Trophoblast cell (in vitro differentiated cells and primary cell): ENCODE data around the gene C1orf53. TPM values are rescaled to one million over a fixed set of nuclear protein-coding genes. Genes with fewer than 3 reads are reported as not detected.
"Not testable (repeated sequence)": the region's sequence is repeated elsewhere in the genome, so short reads cannot be mapped to it uniquely, and the experiment has no call there.

ENCODE experiments used
- DNase-seq, 2 donors: peaks; one replicate each; pipeline ENCODE4 v3.0.0-alpha.2; 2016
- H2AFZ ChIP-seq: 2 replicates; pipeline ENCODE4 v1.6.1; 2013; ENCODE audit warnings: low read length, moderate library complexity, mild to moderate bottlenecking; ENCODE audit not compliant: insufficient read depth, poor library complexity
- H2AK5ac ChIP-seq: 2 replicates; pipeline ENCODE4 v1.6.1; 2013; ENCODE audit warnings: mild to moderate bottlenecking, low read length
- H2BK120ac ChIP-seq: 2 replicates; pipeline ENCODE4 v1.6.1; 2013; ENCODE audit warnings: low read length, mild to moderate bottlenecking, moderate library complexity; ENCODE audit not compliant: insufficient read depth, poor library complexity
- H2BK12ac ChIP-seq: 2 replicates; pipeline ENCODE4 v1.6.1; 2013; ENCODE audit warnings: mild to moderate bottlenecking, low read length, moderate library complexity
- H2BK5ac ChIP-seq: 2 replicates; pipeline ENCODE4 v1.6.1; 2013; ENCODE audit warnings: low read length, low read depth, moderate library complexity, mild to moderate bottlenecking; ENCODE audit not compliant: poor library complexity
- H3K14ac ChIP-seq: 2 replicates; pipeline ENCODE4 v1.6.1; 2013; ENCODE audit warnings: mild to moderate bottlenecking, low read length
- H3K18ac ChIP-seq: 2 replicates; pipeline ENCODE4 v1.6.1; 2013; ENCODE audit warnings: mild to moderate bottlenecking, low read length
- H3K23ac ChIP-seq: 2 replicates; pipeline ENCODE4 v1.6.1; 2013; ENCODE audit warnings: low read length
- H3K27ac ChIP-seq: 2 replicates; pipeline ENCODE4 v1.5.1; 2013; ENCODE audit warnings: low read depth, mild to moderate bottlenecking, inconsistent platforms, low read length, moderate library complexity
- H3K27me3 ChIP-seq: 2 replicates; pipeline ENCODE4 v1.6.1; 2013; ENCODE audit warnings: inconsistent platforms, mild to moderate bottlenecking, low read length, moderate library complexity; ENCODE audit not compliant: insufficient read depth
- H3K36me3 ChIP-seq, 2 experiments: 1 replicate in 1 of 2; 2 replicates in 1 of 2; pipeline ENCODE4 v1.6.1; 2013; ENCODE audit warnings: low read length in 2 of 2, mild to moderate bottlenecking in 2 of 2, moderate library complexity in 1 of 2; ENCODE audit not compliant: insufficient read depth in 2 of 2, control insufficient read depth in 1 of 2
- H3K4ac ChIP-seq: 2 replicates; pipeline ENCODE4 v1.6.1; 2013; ENCODE audit warnings: low read depth, mild to moderate bottlenecking, low read length, moderate library complexity
- H3K4me1 ChIP-seq, 2 experiments: 1 replicate in 1 of 2; 2 replicates in 1 of 2; pipeline ENCODE4 v1.6.1; 2013; ENCODE audit warnings: low read length in 2 of 2, mild to moderate bottlenecking in 2 of 2, moderate library complexity in 1 of 2; ENCODE audit not compliant: insufficient read depth in 2 of 2, control insufficient read depth in 1 of 2
- H3K4me2 ChIP-seq: 2 replicates; pipeline ENCODE4 v1.6.1; 2013; ENCODE audit warnings: inconsistent platforms, mild to moderate bottlenecking, low read length, moderate library complexity
- H3K4me3 ChIP-seq: 2 replicates; pipeline ENCODE4 v1.5.1; 2013; ENCODE audit warnings: mild to moderate bottlenecking, low read depth, low read length, inconsistent platforms
- H3K79me1 ChIP-seq: one replicate; pipeline ENCODE4 v1.6.1; 2013; ENCODE audit warnings: low read length
- H3K79me2 ChIP-seq: 2 replicates; pipeline ENCODE4 v1.6.1; 2013; ENCODE audit warnings: low read length, mild to moderate bottlenecking; ENCODE audit not compliant: control insufficient read depth, insufficient read depth, poor library complexity
- H3K9ac ChIP-seq: 2 replicates; pipeline ENCODE4 v1.6.1; 2013; ENCODE audit warnings: mild to moderate bottlenecking, low read length
- H3K9me3 ChIP-seq: 2 replicates; pipeline ENCODE4 v1.6.1; 2013; ENCODE audit warnings: low read depth, mild to moderate bottlenecking, control low read depth, inconsistent platforms, low read length; ENCODE audit not compliant: insufficient read depth
- H4K12ac ChIP-seq: 2 replicates; pipeline ENCODE4 v1.6.1; 2013; ENCODE audit warnings: low read depth, mild to moderate bottlenecking, low read length, moderate library complexity
- H4K8ac ChIP-seq: 2 replicates; pipeline ENCODE4 v1.6.1; 2013; ENCODE audit warnings: low read depth, mild to moderate bottlenecking, low read length, moderate library complexity
- H4K91ac ChIP-seq: one replicate; pipeline ENCODE4 v1.6.1; 2013; ENCODE audit warnings: low read depth, mild to moderate bottlenecking, low read length, moderate library complexity
- WGBS: extraction: QIAGEN DNeasy Blood & Tissue Kit; methylation state at CpG from one replicate; pipeline ENCODE4 v1.1.7; 2013; ENCODE audit warnings: missing lambda C conversion rate; ENCODE audit not compliant: insufficient read length, insufficient coverage; ENCODE audit errors: extremely low coverage; 5-methylcytosine and 5-hydroxymethylcytosine counted together
- polyA plus RNA-seq: library from polyadenylated mRNA; stranded (reverse); fragments of 200-250 nt; gene quantifications from 2 replicates; pipeline ENCODE4 v1.2.3, GENCODE V29; 2013

Gene C1orf53
- 1.1 and 1.4 TPM in 2 replicates for polyA plus RNA-seq

- DNase-seq: peak; percentile 78 to 93
- Histone ChIP-seq H3K9ac (peak within 1 kb of the TSS; percentile 96), H4K91ac (peak within 1 kb of the TSS; percentile 80), H3K79me1 (peaks cover 8% of the 10 kb centered on the region), H3K27me3 (peaks cover 12% of the 10 kb centered on the region), H3K4me1 (peaks cover 0 to 4% of the 10 kb centered on the region in 2 experiments), H4K8ac (peak within 1 kb of the TSS; percentile 91), H2AK5ac (no peak within 1 kb of the TSS), H2BK5ac (peak within 1 kb of the TSS; percentile 15), H3K27ac (no peak within 1 kb of the TSS), H3K4me3 (peak within 1 kb of the TSS; percentile 89), H3K9me3 (no peaks in the 10 kb centered on the region), H2AFZ (peak within 1 kb of the TSS; percentile 89), H3K79me2 (peaks cover 5% of the 10 kb centered on the region), H3K4ac (peak within 1 kb of the TSS; percentile 73), H3K18ac (peak within 1 kb of the TSS; percentile 87), H4K12ac (peak within 1 kb of the TSS; percentile 65), H2BK120ac (peak within 1 kb of the TSS; percentile 71), H2BK12ac (no peak within 1 kb of the TSS), H3K23ac (no peak within 1 kb of the TSS), H3K36me3 (no peaks in the 10 kb centered on the region), H3K4me2 (peak within 1 kb of the TSS; percentile 74), H3K14ac (peak within 1 kb of the TSS; percentile 83)
- WGBS: no CpG with 5 or more reads among the region's 90 CpGs
These were observed at the start of gene C1orf53 for GRCh38 chr1:197902454-197903195. Gene C1orf53, plus strand, starts transcription at chr1:197902630. Its CDS starts 20 bp downstream, at chr1:197902650.

- H3K27me3 ChIP-seq, H2BK120ac ChIP-seq, H3K79me1 ChIP-seq, H3K4me1 ChIP-seq, H3K23ac ChIP-seq, H3K4me2 ChIP-seq, H2BK12ac ChIP-seq, H3K9me3 ChIP-seq, H3K36me3 ChIP-seq, H2BK5ac ChIP-seq, H2AFZ ChIP-seq, H4K91ac ChIP-seq, H3K27ac ChIP-seq, H3K14ac ChIP-seq, H3K4ac ChIP-seq, DNase-seq, H3K9ac ChIP-seq, H3K79me2 ChIP-seq, H3K4me3 ChIP-seq, H3K18ac ChIP-seq, H4K8ac ChIP-seq, H2AK5ac ChIP-seq, H4K12ac ChIP-seq: not testable (repeated sequence)
- no CpG with 5 or more reads among the region's 2 CpGs for WGBS
These were observed 46.7 kb upstream of the C1orf53 start for GRCh38 chr1:197855751-197856150.

GRCh38 chr1:197857477-197857876 is 45.0 kb upstream of the C1orf53 start:
- no peak overlapping the region for H4K8ac ChIP-seq
- H3K4me1 ChIP-seq: no peaks in the 10 kb centered on the region
- H2BK5ac ChIP-seq: no peak overlapping the region
- DNase-seq: no peak
- no peak overlapping the region for H3K4ac ChIP-seq
- WGBS: no CpG with 5 or more reads among the region's 2 CpGs
- no peak overlapping the region for H4K91ac ChIP-seq
- H3K36me3 ChIP-seq: no peaks in the 10 kb centered on the region
- H3K79me2 ChIP-seq: no peaks in the 10 kb centered on the region
- H3K4me2 ChIP-seq: no peak overlapping the region
- no peak overlapping the region for H3K4me3 ChIP-seq
- H2AK5ac ChIP-seq: no peak overlapping the region
- H2BK12ac ChIP-seq: no peak overlapping the region
- H3K79me1 ChIP-seq: no peaks in the 10 kb centered on the region
- H3K27me3 ChIP-seq: no peaks in the 10 kb centered on the region
- H3K9me3 ChIP-seq: no peaks in the 10 kb centered on the region
- no peak overlapping the region for H2BK120ac ChIP-seq
- no peak overlapping the region for H3K18ac ChIP-seq
- no peak overlapping the region for H4K12ac ChIP-seq
- no peak overlapping the region for H3K23ac ChIP-seq
- H3K9ac ChIP-seq: no peak overlapping the region
- no peak overlapping the region for H3K27ac ChIP-seq
- no peak overlapping the region for H2AFZ ChIP-seq
- no peak overlapping the region for H3K14ac ChIP-seq

GRCh38 chr1:197859024-197859423 is 43.4 kb upstream of the C1orf53 start:
- H2BK120ac ChIP-seq: no peak overlapping the region
- H4K8ac ChIP-seq: no peak overlapping the region
- H4K91ac ChIP-seq: no peak overlapping the region
- H3K4me1 ChIP-seq: no peaks in the 10 kb centered on the region
- H3K27ac ChIP-seq: no peak overlapping the region
- H3K79me1 ChIP-seq: no peaks in the 10 kb centered on the region
- no peak overlapping the region for H3K23ac ChIP-seq
- no peak overlapping the region for H4K12ac ChIP-seq
- no peak overlapping the region for H3K9ac ChIP-seq
- H3K18ac ChIP-seq: no peak overlapping the region
- H3K36me3 ChIP-seq: no peaks in the 10 kb centered on the region
- no peaks in the 10 kb centered on the region for H3K9me3 ChIP-seq
- no peaks in the 10 kb centered on the region for H3K79me2 ChIP-seq
- no peak overlapping the region for H2AK5ac ChIP-seq
- WGBS: no CpG with 5 or more reads among the region's 1 CpG
- no peak overlapping the region for H3K14ac ChIP-seq
- no peaks in the 10 kb centered on the region for H3K27me3 ChIP-seq
- no peak overlapping the region for H2AFZ ChIP-seq
- no peak overlapping the region for H3K4me2 ChIP-seq
- no peak for DNase-seq
- no peak overlapping the region for H3K4me3 ChIP-seq
- H2BK12ac ChIP-seq: no peak overlapping the region
- H3K4ac ChIP-seq: no peak overlapping the region
- no peak overlapping the region for H2BK5ac ChIP-seq
